WERI-Rb-1 (cell line): Measurements from ENCODE around the gene SIAE.

Experiments
- DNase-seq: peaks from one replicate; pipeline ENCODE4 v3.0.0-alpha.2; 2020
- H3K27ac ChIP-seq: fragments of 250-450 bp; sonication (Bioruptor Pico); 2 replicates; pipeline ENCODE4 v1.5.1; 2020; ENCODE audit warnings: mild to moderate bottlenecking, moderate library complexity
- H3K27me3 ChIP-seq: fragments of 250-450 bp; sonication (Bioruptor Pico); 2 replicates; pipeline ENCODE4 v1.5.1; 2021; ENCODE audit warnings: mild to moderate bottlenecking, low read depth, moderate library complexity; ENCODE audit not compliant: insufficient read depth, severe bottlenecking
- H3K36me3 ChIP-seq: fragments of 250-450 bp; sonication (Bioruptor Pico); 2 replicates; pipeline ENCODE4 v1.5.1; 2020; ENCODE audit warnings: mild to moderate bottlenecking, moderate library complexity
- H3K4me3 ChIP-seq: 2 replicates; pipeline ENCODE4 v1.5.1; 2011; ENCODE audit warnings: low read depth, mild to moderate bottlenecking, control low read depth, low read length
- H3K9me3 ChIP-seq: fragments of 250-450 bp; sonication (Bioruptor Pico); 2 replicates; pipeline ENCODE4 v1.5.1; 2021; ENCODE audit warnings: mild to moderate bottlenecking, moderate library complexity; ENCODE audit not compliant: severe bottlenecking
- CTCF ChIP-seq: IDR thresholded peaks from 2 replicates; pipeline ENCODE4 v1.5.1; 2011; ENCODE audit warnings: low read depth, mild to moderate bottlenecking, control low read depth, inconsistent platforms, low read length

Gene SIAE

DNA sequence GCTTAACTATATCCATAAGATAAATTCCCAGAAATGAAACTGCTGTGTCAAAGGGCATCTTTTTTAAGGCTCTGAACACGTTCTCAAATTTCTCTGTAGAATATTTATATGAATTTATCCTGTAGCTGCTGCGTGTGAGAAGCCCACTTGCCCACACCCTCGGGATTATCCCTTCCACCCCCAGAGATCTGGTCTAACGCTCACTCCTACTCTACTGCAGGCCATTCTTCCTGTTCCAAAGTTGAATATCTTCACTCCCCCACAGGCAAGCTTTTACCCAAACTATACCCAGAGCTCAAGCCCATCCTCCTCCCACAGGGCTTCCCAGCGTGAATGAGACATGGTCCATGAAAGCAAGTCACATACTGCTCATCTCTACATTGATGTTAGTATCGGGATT, 24.9 kb downstream of the SIAE start:
- H3K4me3 ChIP-seq = no peak overlapping the region
- H3K36me3 ChIP-seq = no peaks in the 10 kb centered on the region
- no peak overlapping the region for H3K27ac ChIP-seq
- no peaks in the 10 kb centered on the region for H3K9me3 ChIP-seq
- DNase-seq = no peak
- no peak for TF ChIP-seq CTCF
- no peaks in the 10 kb centered on the region for H3K27me3 ChIP-seq

DNA sequence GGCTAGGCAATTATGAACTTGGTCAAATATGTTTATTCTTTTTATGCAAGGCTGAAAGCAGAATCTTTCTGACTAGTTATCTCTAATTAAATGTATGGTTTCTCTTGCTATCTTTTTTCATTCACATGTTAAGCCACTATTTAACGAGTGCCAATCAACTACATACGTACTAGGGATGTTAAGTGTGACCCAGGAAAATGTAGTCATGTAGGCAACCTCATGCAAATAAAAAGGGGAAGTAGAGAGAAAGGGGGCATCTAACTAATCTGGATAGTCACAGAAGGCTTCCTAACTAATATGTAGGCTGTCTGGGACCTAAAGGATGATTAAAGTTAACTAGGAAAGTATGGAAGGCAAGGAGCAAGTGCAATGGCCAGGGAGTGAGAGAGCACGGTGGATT, 27.4 kb downstream of the SIAE start:
- no peak overlapping the region for H3K27ac ChIP-seq
- DNase-seq = no peak
- no peak for TF ChIP-seq CTCF
- no peaks in the 10 kb centered on the region for H3K27me3 ChIP-seq
- no peaks in the 10 kb centered on the region for H3K36me3 ChIP-seq
- H3K9me3 ChIP-seq = no peaks in the 10 kb centered on the region
- H3K4me3 ChIP-seq = no peak overlapping the region

GRCh38 chr11:124644426-124645280, 28.9 kb downstream of the SIAE start:
- H3K36me3 ChIP-seq = no peaks in the 10 kb centered on the region
- peak overlapping the region; percentile 29 for H3K4me3 ChIP-seq
- no peaks in the 10 kb centered on the region for H3K27me3 ChIP-seq
- DNase-seq = peak; percentile 71
- peak; percentile 56 for TF ChIP-seq CTCF
- no peak overlapping the region for H3K27ac ChIP-seq
- H3K9me3 ChIP-seq = peaks cover 5% of the 10 kb centered on the region

DNA sequence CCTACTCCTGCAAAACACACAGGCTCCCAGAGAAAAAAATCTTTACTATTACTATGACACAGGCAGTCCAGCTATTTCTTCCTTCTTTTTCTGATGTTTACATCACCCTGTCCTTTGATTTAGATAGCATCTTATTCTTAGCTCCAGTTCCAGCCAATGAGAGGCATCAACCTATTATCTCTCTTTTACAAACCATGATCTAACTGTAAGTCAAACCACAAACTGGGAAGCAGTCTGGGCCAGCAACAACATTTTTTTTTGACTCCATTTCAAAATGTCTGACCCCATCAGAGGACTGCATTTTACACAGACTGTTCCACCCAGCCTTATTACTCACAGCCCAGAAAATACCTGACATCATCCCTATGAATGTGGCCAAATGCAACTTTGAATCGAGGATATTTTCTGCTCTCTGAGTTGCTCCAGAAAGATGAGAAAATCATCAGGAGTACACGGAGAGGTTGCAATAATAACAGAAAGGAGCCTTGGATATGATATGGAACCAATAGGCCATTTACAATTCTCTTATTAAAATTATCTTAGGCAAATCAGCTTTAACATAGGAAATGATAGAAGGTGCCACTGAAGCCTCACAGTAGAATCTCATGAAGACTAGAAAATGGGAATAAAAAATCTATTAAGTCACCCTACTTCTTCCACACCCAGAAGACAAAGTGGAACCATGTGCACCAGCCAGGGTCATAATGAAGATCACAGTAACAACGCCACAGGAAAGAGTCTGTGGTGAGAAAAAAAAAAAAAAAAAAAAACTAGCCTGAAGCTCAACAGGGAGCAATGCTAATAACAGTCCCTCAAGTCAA, 29.7 kb downstream of the SIAE start:
- DNase-seq = no peak
- Histone ChIP-seq H3K27me3 (no peaks in the 10 kb centered on the region), H3K4me3 (no peak overlapping the region), H3K36me3 (no peaks in the 10 kb centered on the region), H3K9me3 (peaks cover 5% of the 10 kb centered on the region), H3K27ac (no peak overlapping the region)
- no peak for TF ChIP-seq CTCF

GRCh38 chr11:124643042-124643604, 30.4 kb downstream of the SIAE start:
- no peak for TF ChIP-seq CTCF
- no peaks in the 10 kb centered on the region for H3K27me3 ChIP-seq
- H3K27ac ChIP-seq = no peak overlapping the region
- peaks cover 5% of the 10 kb centered on the region for H3K9me3 ChIP-seq
- H3K36me3 ChIP-seq = no peaks in the 10 kb centered on the region
- H3K4me3 ChIP-seq = no peak overlapping the region
- no peak for DNase-seq
